Nephron (organoid): ENCODE data around the gene RNF187.

Experiments
- H3K27ac Mint-ChIP-seq, 3 experiments: 2 replicates each; pipeline ENCODE4 v1.8.0; 2020; ENCODE audit warnings: mixed read lengths in 3 of 3, mild to moderate bottlenecking in 2 of 3, moderate library complexity in 1 of 3
- H3K27me3 Mint-ChIP-seq: 2 replicates; pipeline ENCODE4 v1.8.0; 2021; ENCODE audit warnings: low read depth, mild to moderate bottlenecking, moderate library complexity, mixed read lengths
- H3K36me3 Mint-ChIP-seq: 2 replicates; pipeline ENCODE4 v1.8.0; 2020; ENCODE audit warnings: low read depth, mixed read lengths
- H3K4me1 Mint-ChIP-seq: 2 replicates; pipeline ENCODE4 v1.8.0; 2020; ENCODE audit warnings: mixed read lengths
- H3K4me3 Mint-ChIP-seq, 3 experiments: 2 replicates each; pipeline ENCODE4 v1.8.0; 2020; ENCODE audit warnings: mild to moderate bottlenecking in 3 of 3, mixed read lengths in 3 of 3, moderate library complexity in 2 of 3
- H3K9me3 Mint-ChIP-seq: 2 replicates; pipeline ENCODE4 v1.8.0; 2020; ENCODE audit warnings: mixed read lengths
- CTCF ChIP-seq, 3 experiments: fragments of 200-600 bp; sonication (generic); IDR thresholded peaks; one replicate each; pipeline ENCODE4 v1.5.0; 2021; ENCODE audit warnings: antibody characterized with exemption in 3 of 3; ENCODE audit not compliant: unreplicated experiment in 3 of 3

RNF187 gene

GRCh38 chr1:228538831-228539230 lies 51.6 kb downstream of the RNF187 start:
- Mint-ChIP-seq H3K27ac (no peak overlapping the region), H3K4me1 (no peaks in the 10 kb centered on the region), H3K27me3 (peaks cover 14% of the 10 kb centered on the region), H3K4me3 (no peak overlapping the region), H3K9me3 (peaks cover 54% of the 10 kb centered on the region), H3K36me3 (no peaks in the 10 kb centered on the region)
- no peak for TF ChIP-seq CTCF (IDR thresholded peaks at IDR 0.05; ENCODE audit: unreplicated experiment in 3 of 3)

GRCh38 chr1:228540161-228540917 lies 53.2 kb downstream of the RNF187 start:
- Mint-ChIP-seq H3K27me3 (peaks cover 22% of the 10 kb centered on the region), H3K36me3 (no peaks in the 10 kb centered on the region), H3K4me3 (no peak overlapping the region), H3K9me3 (peaks cover 43% of the 10 kb centered on the region), H3K4me1 (no peaks in the 10 kb centered on the region), H3K27ac (no peak overlapping the region)
- no peak for TF ChIP-seq CTCF (IDR thresholded peaks at IDR 0.05; ENCODE audit: unreplicated experiment in 3 of 3)

GRCh38 chr1:228541725-228542124 lies 54.5 kb downstream of the RNF187 start:
- Mint-ChIP-seq H3K4me1 (no peaks in the 10 kb centered on the region), H3K27me3 (peaks cover 30% of the 10 kb centered on the region)

GRCh38 chr1:228542376-228542775 lies 55.2 kb downstream of the RNF187 start:
- Mint-ChIP-seq H3K4me1 (no peaks in the 10 kb centered on the region), H3K27ac (no peak overlapping the region), H3K9me3 (peaks cover 23% of the 10 kb centered on the region), H3K36me3 (no peaks in the 10 kb centered on the region), H3K4me3 (no peak overlapping the region), H3K27me3 (peaks cover 34% of the 10 kb centered on the region)
- TF ChIP-seq CTCF (IDR thresholded peaks at IDR 0.05; ENCODE audit: unreplicated experiment in 3 of 3), result no peak

More at GRCh38 chr1:228541725-228542124, 54.5 kb downstream of the RNF187 start:
- TF ChIP-seq CTCF (IDR thresholded peaks at IDR 0.05; ENCODE audit: unreplicated experiment in 3 of 3), result no peak
- Mint-ChIP-seq H3K4me3 (no peak overlapping the region), H3K36me3 (no peaks in the 10 kb centered on the region), H3K27ac (no peak overlapping the region), H3K9me3 (peaks cover 30% of the 10 kb centered on the region)

GRCh38 chr1:228542981-228543380 lies 55.8 kb downstream of the RNF187 start:
- Mint-ChIP-seq H3K27me3 (peaks cover 40% of the 10 kb centered on the region), H3K36me3 (no peaks in the 10 kb centered on the region), H3K27ac (no peak overlapping the region), H3K4me3 (no peak overlapping the region), H3K9me3 (peaks cover 19% of the 10 kb centered on the region), H3K4me1 (no peaks in the 10 kb centered on the region)
- TF ChIP-seq CTCF (IDR thresholded peaks at IDR 0.05; ENCODE audit: unreplicated experiment in 3 of 3), result no peak

GRCh38 chr1:228543396-228543795 lies 56.2 kb downstream of the RNF187 start:
- H3K4me1 Mint-ChIP-seq, result no peaks in the 10 kb centered on the region
- H3K4me3 Mint-ChIP-seq, result no peak overlapping the region
- H3K27ac Mint-ChIP-seq, result no peak overlapping the region
- peaks cover 44% of the 10 kb centered on the region for H3K27me3 Mint-ChIP-seq
- no peak for TF ChIP-seq CTCF (IDR thresholded peaks at IDR 0.05; ENCODE audit: unreplicated experiment in 3 of 3)
- no peaks in the 10 kb centered on the region for H3K36me3 Mint-ChIP-seq
- H3K9me3 Mint-ChIP-seq, result peaks cover 15% of the 10 kb centered on the region
